IPS-15b (cell line): ENCODE data around the gene PCDHA3.
"Not testable (repeated sequence)": the region's sequence is repeated elsewhere in the genome, so short reads cannot be mapped to it uniquely, and the experiment has no call there.

Experiments used
- H3K27me3 ChIP-seq: one replicate; pipeline ENCODE4 v1.6.1; 2013; ENCODE audit warnings: low read length; ENCODE audit not compliant: control insufficient read depth, insufficient read depth
- H3K36me3 ChIP-seq: one replicate; pipeline ENCODE4 v1.6.1; 2013; ENCODE audit warnings: low read length; ENCODE audit not compliant: control insufficient read depth, insufficient read depth
- H3K4me1 ChIP-seq: one replicate; pipeline ENCODE4 v1.6.1; 2013; ENCODE audit warnings: mild to moderate bottlenecking, low read length; ENCODE audit not compliant: control insufficient read depth, insufficient read depth
- H3K4me3 ChIP-seq: one replicate; pipeline ENCODE4 v1.5.1; 2013; ENCODE audit warnings: low read depth, low read length
- H3K9ac ChIP-seq: one replicate; pipeline ENCODE4 v1.6.1; 2013; ENCODE audit warnings: low read depth, mild to moderate bottlenecking, low read length
- H3K9me3 ChIP-seq: one replicate; pipeline ENCODE4 v1.6.1; 2013; ENCODE audit warnings: mild to moderate bottlenecking, low read length; ENCODE audit not compliant: control insufficient read depth, insufficient read depth

PCDHA3 gene

DNA sequence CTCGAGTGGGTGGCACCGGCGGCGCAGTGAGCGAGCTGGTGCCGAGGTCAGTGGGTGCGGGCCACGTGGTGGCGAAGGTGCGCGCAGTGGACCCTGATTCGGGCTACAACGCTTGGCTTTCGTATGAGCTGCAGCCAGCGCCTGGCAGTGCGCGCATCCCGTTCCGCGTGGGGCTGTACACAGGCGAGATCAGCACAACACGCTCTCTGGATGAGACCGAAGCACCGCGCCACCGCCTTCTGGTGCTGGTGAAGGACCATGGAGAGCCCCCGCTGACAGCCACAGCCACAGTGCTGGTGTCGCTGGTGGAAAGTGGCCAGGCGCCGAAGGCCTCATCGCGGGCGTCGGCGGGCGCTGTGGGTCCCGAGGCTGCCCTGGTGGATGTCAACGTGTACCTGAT, 22.6 kb downstream of the PCDHA3 start:
- Histone ChIP-seq H3K9ac (no peak overlapping the region), H3K36me3 (no peaks in the 10 kb centered on the region), H3K27me3 (no peaks in the 10 kb centered on the region), H3K4me3 (no peak overlapping the region), H3K9me3 (no peaks in the 10 kb centered on the region), H3K4me1 (no peaks in the 10 kb centered on the region)

GRCh38 chr5:140827704-140828361, 27.0 kb downstream of the PCDHA3 start, which contains the start of gene PCDHA6:
Gene PCDHA6, plus strand, starts transcription at chr5:140827960. Its CDS starts 132 bp downstream, at chr5:140828092.
- Histone ChIP-seq H3K27me3 (no peaks in the 10 kb centered on the region), H3K4me1 (no peaks in the 10 kb centered on the region), H3K9ac (no peak within 1 kb of the TSS), H3K9me3 (no peaks in the 10 kb centered on the region), H3K36me3 (peaks cover 4% of the 10 kb centered on the region), H3K4me3 (no peak within 1 kb of the TSS)

GRCh38 chr5:140828362-140828737, 27.5 kb downstream of the PCDHA3 start:
- Histone ChIP-seq H3K4me3 (no peak overlapping the region), H3K9ac (no peak overlapping the region), H3K36me3 (peaks cover 4% of the 10 kb centered on the region), H3K27me3 (no peaks in the 10 kb centered on the region), H3K4me1 (no peaks in the 10 kb centered on the region), H3K9me3 (no peaks in the 10 kb centered on the region)

GRCh38 chr5:140829511-140830501, 28.9 kb downstream of the PCDHA3 start:
- H3K4me1 ChIP-seq, H3K9ac ChIP-seq, H3K4me3 ChIP-seq, H3K9me3 ChIP-seq, H3K36me3 ChIP-seq, H3K27me3 ChIP-seq: not testable (repeated sequence)

- Histone ChIP-seq H3K9me3 (no peaks in the 10 kb centered on the region), H3K27me3 (no peaks in the 10 kb centered on the region), H3K9ac (no peak within 1 kb of the TSS), H3K36me3 (peaks cover 4% of the 10 kb centered on the region), H3K4me3 (peak within 1 kb of the TSS; percentile 32), H3K4me1 (no peaks in the 10 kb centered on the region)
Measured at GRCh38 chr5:140833993-140834392, 33.1 kb downstream of the PCDHA3 start, which contains the start of gene PCDHA7. Gene PCDHA7, plus strand, starts transcription at chr5:140834269. Its CDS starts 115 bp downstream, at chr5:140834384.

- H3K4me1 ChIP-seq, H3K9me3 ChIP-seq, H3K36me3 ChIP-seq, H3K9ac ChIP-seq, H3K27me3 ChIP-seq: not testable (repeated sequence)
- H3K4me3 ChIP-seq = peak overlapping the region; percentile 32
Measured at GRCh38 chr5:140834439-140835008, 33.7 kb downstream of the PCDHA3 start.

GRCh38 chr5:140835622-140836510, 35.0 kb downstream of the PCDHA3 start:
- H3K4me1 ChIP-seq = no peaks in the 10 kb centered on the region
- H3K36me3 ChIP-seq = no peaks in the 10 kb centered on the region

DNA sequence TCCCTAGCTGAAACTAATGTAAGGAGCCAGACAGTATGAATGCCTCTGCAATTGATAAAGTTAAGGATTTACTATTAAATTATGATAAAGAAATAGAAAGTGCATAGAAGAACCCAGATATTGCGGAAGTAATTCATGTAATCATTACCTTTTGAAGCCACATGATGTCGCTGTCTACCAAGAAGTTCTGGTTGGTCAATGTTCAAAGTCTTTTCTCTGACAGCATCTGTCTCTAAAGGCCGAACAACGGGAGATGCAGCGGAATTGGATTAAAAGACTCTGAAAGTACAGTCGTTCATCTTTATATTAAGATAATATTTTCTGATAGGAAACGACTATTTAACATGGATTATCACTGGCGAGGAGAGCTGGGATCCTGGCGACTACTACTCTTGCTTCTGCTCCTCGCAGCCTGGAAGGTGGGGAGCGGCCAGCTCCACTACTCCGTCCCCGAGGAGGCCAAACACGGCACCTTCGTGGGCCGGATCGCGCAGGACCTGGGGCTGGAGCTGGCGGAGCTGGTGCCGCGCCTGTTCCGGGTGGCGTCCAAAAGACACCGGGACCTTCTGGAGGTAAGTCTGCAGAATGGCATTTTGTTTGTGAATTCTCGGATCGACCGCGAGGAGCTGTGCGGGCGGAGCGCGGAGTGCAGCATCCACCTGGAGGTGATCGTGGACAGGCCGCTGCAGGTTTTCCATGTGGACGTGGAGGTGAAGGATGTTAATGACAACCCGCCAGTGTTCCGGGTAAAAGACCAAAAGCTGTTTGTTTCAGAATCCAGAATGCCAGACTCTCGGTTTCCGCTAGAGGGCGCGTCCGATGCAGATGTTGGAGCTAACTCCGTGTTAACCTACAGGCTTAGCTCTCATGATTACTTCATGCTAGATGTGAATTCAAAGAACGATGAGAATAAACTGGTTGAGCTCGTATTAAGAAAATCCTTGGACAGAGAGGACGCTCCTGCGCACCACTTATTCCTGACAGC, 40.4 kb downstream of the PCDHA3 start, which contains the start of gene PCDHA8:
Gene PCDHA8, plus strand, starts transcription at position 210 of the 985 bp plus-strand sequence. Its CDS starts 135 bp downstream, at position 345.
- no peaks in the 10 kb centered on the region for H3K36me3 ChIP-seq
- H3K9me3 ChIP-seq = no peaks in the 10 kb centered on the region
- no peaks in the 10 kb centered on the region for H3K4me1 ChIP-seq
- H3K27me3 ChIP-seq = no peaks in the 10 kb centered on the region
- no peak within 1 kb of the TSS for H3K9ac ChIP-seq
- peak within 1 kb of the TSS; percentile 28 for H3K4me3 ChIP-seq

More at GRCh38 chr5:140835622-140836510, 35.0 kb downstream of the PCDHA3 start:
- Histone ChIP-seq H3K9ac (no peak overlapping the region), H3K27me3 (no peaks in the 10 kb centered on the region), H3K9me3 (no peaks in the 10 kb centered on the region), H3K4me3 (no peak overlapping the region)

GRCh38 chr5:140842798-140843733, 42.2 kb downstream of the PCDHA3 start:
- Histone ChIP-seq H3K9me3 (no peaks in the 10 kb centered on the region), H3K36me3 (no peaks in the 10 kb centered on the region), H3K9ac (no peak overlapping the region), H3K4me3 (no peak overlapping the region), H3K4me1 (no peaks in the 10 kb centered on the region), H3K27me3 (no peaks in the 10 kb centered on the region)
